ENCODE measurements around the gene XIRP2. TPM values are rescaled to one million over a fixed set of nuclear protein-coding genes. Genes with fewer than 3 reads are reported as not detected.

Gene XIRP2
- total and polyA plus RNA-seq, 10 of the 15 experiments (the other 5 are each of a cell fraction or from before 2014, with no cell fraction given): 0.03 TPM; not detected in 9

- TF ChIP-seq EZH2 (IDR thresholded peaks at IDR 0.05; ENCODE audit: borderline replicate concordance, control insufficient read depth, low read depth, low read length): no peak
- no peak for TF ChIP-seq IKZF2 (IDR thresholded peaks at IDR 0.05)
- no peak for TF ChIP-seq SMAD1 (IDR thresholded peaks at IDR 0.05; ENCODE audit: low read depth, partially characterized antibody)
- no peak for TF ChIP-seq ZBTB40 (IDR thresholded peaks at IDR 0.05; ENCODE audit: borderline replicate concordance)
- no peak for TF ChIP-seq NR2C1 (IDR thresholded peaks at IDR 0.05)
- no peak for TF ChIP-seq TCF3 (IDR thresholded peaks at IDR 0.05; ENCODE audit: borderline replicate concordance, insufficient read depth, low read depth, low read length)
- TF ChIP-seq HSF1 (IDR thresholded peaks at IDR 0.05; ENCODE audit: low read depth, low read length): no peak
- no peak for TF ChIP-seq ZNF24 (IDR thresholded peaks at IDR 0.05)
Observed at GRCh38 chr2:167183931-167184330, 295.7 kb downstream of the XIRP2 start (continued).
